Mesenchymal stem cell (in vitro differentiated cells and primary cell): Measurements from ENCODE around the gene SCYGR1. TPM values are rescaled to one million over a fixed set of nuclear protein-coding genes. Genes with fewer than 3 reads are reported as not detected.
"Not testable (repeated sequence)": the region's sequence is repeated elsewhere in the genome, so short reads cannot be mapped to it uniquely, and the experiment has no call there.

Source experiments
- DNase-seq: peaks from one replicate; pipeline ENCODE4 v3.0.0-alpha.2; 2013
- H2AFZ ChIP-seq: one replicate; pipeline ENCODE4 v1.6.1; 2013; ENCODE audit warnings: low read depth, mild to moderate bottlenecking, control low read depth, inconsistent platforms, low read length, moderate library complexity
- H2AK5ac ChIP-seq: 2 replicates; pipeline ENCODE4 v1.6.1; 2013; ENCODE audit warnings: low read length, moderate library complexity, mild to moderate bottlenecking, inconsistent platforms; ENCODE audit not compliant: severe bottlenecking
- H2BK120ac ChIP-seq: one replicate; pipeline ENCODE4 v1.6.1; 2013; ENCODE audit warnings: low read depth, mild to moderate bottlenecking, inconsistent platforms, low read length, moderate library complexity
- H2BK12ac ChIP-seq, 2 experiments: one replicate each; pipeline ENCODE4 v1.6.1; 2013; ENCODE audit warnings: inconsistent platforms in 2 of 2, low read length in 2 of 2, mild to moderate bottlenecking in 2 of 2, moderate library complexity in 2 of 2, control low read depth in 1 of 2
- H2BK15ac ChIP-seq: one replicate; pipeline ENCODE4 v1.6.1; 2013; ENCODE audit warnings: mild to moderate bottlenecking, low read depth, inconsistent platforms; ENCODE audit not compliant: poor library complexity, severe bottlenecking
- H2BK5ac ChIP-seq: 2 replicates; pipeline ENCODE4 v1.6.1; 2013; ENCODE audit warnings: low read depth, mild to moderate bottlenecking, low read length, control low read depth, inconsistent platforms; ENCODE audit not compliant: poor library complexity, severe bottlenecking
- H3K14ac ChIP-seq, 2 experiments: one replicate each; pipeline ENCODE4 v1.6.1; 2013; ENCODE audit warnings: inconsistent platforms in 2 of 2, low read length in 2 of 2, control low read depth in 1 of 2, mild to moderate bottlenecking in 1 of 2, moderate library complexity in 1 of 2
- H3K18ac ChIP-seq, 2 experiments: one replicate each; pipeline ENCODE4 v1.6.1; 2013; ENCODE audit warnings: inconsistent platforms in 2 of 2, low read length in 2 of 2, control low read depth in 1 of 2, low read depth in 1 of 2, mild to moderate bottlenecking in 1 of 2
- H3K23ac ChIP-seq, 2 experiments: one replicate each; pipeline ENCODE4 v1.6.1; 2013; ENCODE audit warnings: inconsistent platforms in 2 of 2, low read length in 2 of 2, mild to moderate bottlenecking in 2 of 2, moderate library complexity in 2 of 2, control low read depth in 1 of 2
- H3K27ac ChIP-seq: 2 replicates; pipeline ENCODE4 v1.5.1; 2013; ENCODE audit warnings: mild to moderate bottlenecking, moderate library complexity, low read length, control low read depth, inconsistent platforms; ENCODE audit not compliant: poor library complexity, severe bottlenecking
- H3K27me3 ChIP-seq, 2 experiments: 2 replicates each; pipeline versions ENCODE4 v1.6.1 to v1.7.0; 2013; ENCODE audit warnings: low read length in 2 of 2, mild to moderate bottlenecking in 2 of 2, moderate library complexity in 2 of 2, control low read depth in 1 of 2, inconsistent platforms in 1 of 2; ENCODE audit not compliant: control insufficient read depth in 1 of 2, insufficient read depth in 1 of 2
- H3K36me3 ChIP-seq, 2 experiments: 2 replicates each; pipeline versions ENCODE4 v1.6.1 to v1.7.0; 2013; ENCODE audit warnings: low read length in 2 of 2, control low read depth in 1 of 2, inconsistent platforms in 1 of 2, low read depth in 1 of 2, mild to moderate bottlenecking in 1 of 2; ENCODE audit not compliant: insufficient read depth in 2 of 2, control insufficient read depth in 1 of 2
- H3K4ac ChIP-seq, 2 experiments: one replicate each; pipeline ENCODE4 v1.6.1; 2013; ENCODE audit warnings: inconsistent platforms in 2 of 2, low read length in 2 of 2, mild to moderate bottlenecking in 2 of 2, moderate library complexity in 2 of 2, control low read depth in 1 of 2, low read depth in 1 of 2
- H3K4me1 ChIP-seq: 2 replicates; pipeline ENCODE4 v1.6.1; 2013; ENCODE audit warnings: low read depth, low read length, control low read depth; ENCODE audit not compliant: control insufficient read depth, insufficient read depth
- H3K4me2 ChIP-seq: 2 replicates; pipeline ENCODE4 v1.6.1; 2013; ENCODE audit warnings: low read length, mild to moderate bottlenecking, inconsistent platforms; ENCODE audit not compliant: poor library complexity, severe bottlenecking
- H3K4me3 ChIP-seq, 2 experiments: 2 replicates each; pipeline versions ENCODE4 v1.5.1 to v1.7.0; 2013; ENCODE audit warnings: low read length in 2 of 2, mild to moderate bottlenecking in 2 of 2, control low read depth in 1 of 2, low read depth in 1 of 2; ENCODE audit not compliant: insufficient read depth in 1 of 2
- H3K79me1 ChIP-seq: replicated peaks from 2 replicates; pipeline ENCODE4 v1.6.1; 2013; ENCODE audit warnings: mild to moderate bottlenecking, control low read depth, low read length, inconsistent platforms; ENCODE audit not compliant: poor library complexity, severe bottlenecking
- H3K9ac ChIP-seq: 2 replicates; pipeline ENCODE4 v1.7.0; 2013; ENCODE audit warnings: mild to moderate bottlenecking, low read length, moderate library complexity
- H3K9me3 ChIP-seq: 2 replicates; pipeline ENCODE4 v1.7.0; 2013; ENCODE audit warnings: mild to moderate bottlenecking, low read length; ENCODE audit not compliant: control insufficient read depth
- H4K8ac ChIP-seq: one replicate; pipeline ENCODE4 v1.6.1; 2013; ENCODE audit warnings: inconsistent platforms, mild to moderate bottlenecking, low read length, moderate library complexity
- H4K91ac ChIP-seq: one replicate; pipeline ENCODE4 v1.6.1; 2013; ENCODE audit warnings: mild to moderate bottlenecking, low read length, inconsistent platforms
- WGBS: methylation state at CpG from one replicate; pipeline ENCODE4 v1.1.7; 2013; ENCODE audit warnings: mixed read lengths; 5-methylcytosine and 5-hydroxymethylcytosine counted together
- polyA plus RNA-seq, 2 experiments: library from polyadenylated mRNA; stranded (reverse); fragments of 200-250 nt; gene quantifications; one replicate each; pipeline ENCODE4 v1.2.3, GENCODE V29; 2013

SCYGR1 gene, protein sequence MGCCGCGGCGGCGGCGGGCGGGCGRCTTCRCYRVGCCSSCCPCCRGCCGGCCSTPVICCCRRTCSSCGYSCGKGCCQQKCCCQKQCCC
- polyA plus RNA-seq (2013, experiment 1 of 2), result not detected
- not detected for polyA plus RNA-seq (2013, experiment 2 of 2)

DNA sequence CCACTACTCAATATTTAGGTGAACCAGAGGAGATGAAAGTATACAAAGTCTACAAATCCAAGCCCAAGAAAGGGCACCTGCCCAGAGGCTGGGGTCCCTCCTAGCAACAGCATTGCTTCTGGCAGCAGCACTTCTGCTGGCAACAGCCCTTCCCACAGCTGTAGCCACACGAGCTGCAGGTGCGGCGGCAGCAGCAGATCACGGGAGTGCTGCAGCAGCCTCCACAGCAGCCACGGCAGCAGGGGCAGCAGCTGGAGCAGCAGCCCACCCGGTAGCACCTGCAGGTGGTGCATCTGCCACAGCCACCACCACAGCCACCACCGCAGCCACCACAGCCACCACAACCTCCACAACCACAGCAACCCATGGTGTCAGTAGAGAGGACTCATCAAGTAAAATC, at the start of gene SCYGR1:
Gene SCYGR1, minus strand, starts transcription at position 367 of the 400 bp plus-strand sequence. Its CDS starts 0 bp downstream, at position 367.
- not testable (repeated sequence) for H3K9me3 ChIP-seq, H2BK15ac ChIP-seq, H4K8ac ChIP-seq, H2BK120ac ChIP-seq, H3K18ac ChIP-seq, H2BK12ac ChIP-seq, DNase-seq, H4K91ac ChIP-seq, H2AK5ac ChIP-seq, H3K27ac ChIP-seq, H3K4me2 ChIP-seq, H3K4me1 ChIP-seq, H2AFZ ChIP-seq, H2BK5ac ChIP-seq, H3K79me1 ChIP-seq, H3K14ac ChIP-seq, H3K4me3 ChIP-seq, H3K23ac ChIP-seq, H3K36me3 ChIP-seq, H3K4ac ChIP-seq, H3K27me3 ChIP-seq
- 100% methylated on average over 3 of the region's 7 CpGs for WGBS
- peak within 1 kb of the TSS; percentile 34 for H3K9ac ChIP-seq

DNA sequence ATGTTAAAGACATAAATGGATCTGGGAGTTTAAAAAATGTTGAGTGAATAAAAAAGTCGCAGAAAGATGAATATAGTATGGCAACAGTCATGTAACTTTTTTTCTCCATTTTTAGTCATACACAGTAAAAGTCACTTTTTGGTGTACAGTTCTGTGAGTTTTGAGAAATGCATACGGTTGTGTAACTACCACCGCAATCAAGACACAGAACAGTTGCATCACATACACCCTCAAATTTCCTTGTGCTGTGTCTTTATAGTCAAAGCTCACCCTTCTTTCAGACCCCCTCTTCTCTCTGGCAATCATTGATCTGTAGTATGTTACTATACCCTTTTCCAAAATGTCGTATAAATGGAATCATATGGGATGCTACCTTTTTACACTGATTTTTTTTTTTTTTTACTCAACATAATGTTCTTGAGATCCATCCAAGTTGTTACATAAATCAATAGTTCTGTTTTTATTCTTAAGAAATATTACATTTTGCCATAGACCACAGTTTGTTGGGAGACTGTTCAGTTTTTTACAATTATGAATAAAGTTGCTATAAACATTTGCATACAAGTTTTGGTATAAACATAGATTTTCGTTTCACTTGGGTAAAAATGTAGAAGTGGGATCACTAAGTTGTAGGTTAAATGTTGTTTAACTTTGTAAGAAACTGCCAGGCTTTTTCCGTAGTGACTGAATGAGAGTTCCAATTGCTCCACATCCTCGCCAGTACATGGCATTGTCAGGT, 48.9 kb upstream of the SCYGR1 start:
- no peaks in the 10 kb centered on the region for H3K27me3 ChIP-seq
- no peak overlapping the region for H2AFZ ChIP-seq
- no peak overlapping the region for H3K23ac ChIP-seq
- no peak overlapping the region for H2BK15ac ChIP-seq
- H3K79me1 ChIP-seq, result no peaks in the 10 kb centered on the region
- no peak overlapping the region for H2BK120ac ChIP-seq
- peaks cover 11% of the 10 kb centered on the region for H3K9me3 ChIP-seq
- H3K18ac ChIP-seq, result no peak overlapping the region
- H2BK12ac ChIP-seq, result no peak overlapping the region
- H2AK5ac ChIP-seq, result no peak overlapping the region
- no peak overlapping the region for H4K8ac ChIP-seq
- no peak overlapping the region for H3K14ac ChIP-seq
- no peak overlapping the region for H3K4me2 ChIP-seq
- DNase-seq, result no peak
- H4K91ac ChIP-seq, result no peak overlapping the region
- 85% methylated on average over 4 of the region's 7 CpGs for WGBS
- no peak overlapping the region for H3K9ac ChIP-seq
- H3K36me3 ChIP-seq, result no peaks in the 10 kb centered on the region
- H3K4me1 ChIP-seq, result no peaks in the 10 kb centered on the region
- no peak overlapping the region for H3K27ac ChIP-seq
- no peak overlapping the region for H3K4ac ChIP-seq
- no peak overlapping the region for H2BK5ac ChIP-seq
- no peak overlapping the region for H3K4me3 ChIP-seq

DNA sequence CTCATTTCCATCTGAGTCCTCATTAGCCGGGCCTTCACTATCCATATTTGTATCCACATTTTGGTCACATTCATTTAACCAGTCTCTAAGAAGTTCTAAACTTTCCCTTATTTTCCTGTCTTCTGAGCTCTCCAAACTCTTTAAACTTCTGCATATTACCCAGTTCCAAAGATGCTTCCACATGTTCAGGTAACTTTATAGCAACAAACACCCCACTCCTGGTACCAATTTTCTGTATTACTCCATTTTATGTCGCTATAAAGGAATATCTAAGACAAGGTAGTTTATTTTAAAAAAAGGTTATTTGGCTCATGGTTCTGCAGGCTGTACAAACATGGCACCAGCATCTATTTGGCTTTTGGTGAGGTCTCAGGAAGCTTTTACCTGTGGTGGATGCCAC, 45.4 kb upstream of the SCYGR1 start:
- DNase-seq, result no peak
- Histone ChIP-seq H3K4me2 (no peak overlapping the region), H2BK5ac (no peak overlapping the region), H2AK5ac (no peak overlapping the region), H3K14ac (no peak overlapping the region), H3K27me3 (no peaks in the 10 kb centered on the region), H3K4me1 (no peaks in the 10 kb centered on the region), H4K91ac (no peak overlapping the region), H2BK12ac (no peak overlapping the region), H3K23ac (no peak overlapping the region), H3K79me1 (no peaks in the 10 kb centered on the region), H3K9ac (no peak overlapping the region), H3K27ac (no peak overlapping the region), H2AFZ (no peak overlapping the region), H3K36me3 (no peaks in the 10 kb centered on the region), H3K18ac (no peak overlapping the region), H3K9me3 (peaks cover 11% of the 10 kb centered on the region), H3K4me3 (no peak overlapping the region), H2BK15ac (no peak overlapping the region), H3K4ac (no peak overlapping the region), H4K8ac (no peak overlapping the region), H2BK120ac (no peak overlapping the region)
- WGBS, result 89% methylated on average over 2 of the region's 2 CpGs

DNA sequence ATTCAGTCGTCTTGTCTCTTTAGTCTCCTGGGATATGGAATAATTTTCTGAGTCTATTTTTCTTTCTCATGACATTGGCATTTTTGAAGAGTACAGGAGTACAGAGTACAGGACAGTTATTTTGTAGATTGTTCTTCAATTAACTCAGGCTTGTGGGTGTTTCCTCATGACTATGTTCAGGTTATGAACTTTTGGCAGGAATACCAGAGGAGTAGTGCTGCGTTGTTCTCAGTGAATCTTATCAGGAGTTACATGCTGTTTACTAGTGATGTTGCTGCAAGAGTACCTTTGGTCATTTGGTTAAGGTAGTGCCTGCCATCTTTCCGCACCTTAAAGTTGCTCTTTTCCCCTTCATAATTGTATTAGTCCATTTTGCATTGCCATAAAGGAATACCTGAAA, 42.9 kb upstream of the SCYGR1 start:
- H3K79me1 ChIP-seq, result no peaks in the 10 kb centered on the region
- 89% methylated on average over 2 of the region's 3 CpGs for WGBS
- no peak for DNase-seq

More for the DNA sequence above, 42.9 kb upstream of the SCYGR1 start:
- H2AFZ ChIP-seq, result no peak overlapping the region
- H2BK12ac ChIP-seq, result no peak overlapping the region
- H3K36me3 ChIP-seq, result no peaks in the 10 kb centered on the region
- no peak overlapping the region for H3K4me3 ChIP-seq
- no peak overlapping the region for H2BK5ac ChIP-seq
- H3K9me3 ChIP-seq, result peaks cover 11% of the 10 kb centered on the region
- H3K4me2 ChIP-seq, result no peak overlapping the region
- no peak overlapping the region for H3K4ac ChIP-seq
- H3K18ac ChIP-seq, result no peak overlapping the region
- H3K4me1 ChIP-seq, result no peaks in the 10 kb centered on the region
- no peak overlapping the region for H3K27ac ChIP-seq
- no peak overlapping the region for H3K23ac ChIP-seq
- H4K91ac ChIP-seq, result no peak overlapping the region
- no peak overlapping the region for H2BK120ac ChIP-seq
- no peak overlapping the region for H3K14ac ChIP-seq
- H4K8ac ChIP-seq, result no peak overlapping the region
- no peaks in the 10 kb centered on the region for H3K27me3 ChIP-seq
- H2AK5ac ChIP-seq, result no peak overlapping the region
- H3K9ac ChIP-seq, result no peak overlapping the region
- H2BK15ac ChIP-seq, result no peak overlapping the region
